MM.1S (cell line): ENCODE results near the gene PLEKHG5.

Source experiments
- DNase-seq: peaks from one replicate; pipeline ENCODE4 v3.0.0-alpha.2; 2015
- H2AFZ ChIP-seq: fragments of 300-600 bp; sonication (generic); 2 replicates; pipeline ENCODE4 v1.6.0; 2016; ENCODE audit warnings: antibody characterized with exemption, low read length
- H3F3A ChIP-seq: fragments of 300-600 bp; sonication (generic); 2 replicates; pipeline ENCODE4 v1.6.1; 2016; ENCODE audit warnings: mild to moderate bottlenecking, antibody characterized with exemption, low read length, moderate library complexity, mixed read lengths; ENCODE audit not compliant: insufficient read depth
- H3K27ac ChIP-seq: fragments of 300-600 bp; sonication (generic); 2 replicates; pipeline ENCODE4 v1.5.1; 2016; ENCODE audit warnings: mild to moderate bottlenecking, low read length
- H3K27me3 ChIP-seq: fragments of 300-600 bp; sonication (generic); replicated peaks from 2 replicates; pipeline ENCODE4 v1.6.0; 2016; ENCODE audit warnings: low read length; ENCODE audit not compliant: insufficient read depth
- H3K36me3 ChIP-seq: fragments of 300-600 bp; sonication (generic); replicated peaks from 2 replicates; pipeline ENCODE4 v1.6.1; 2016; ENCODE audit warnings: mild to moderate bottlenecking, low read length, mixed read lengths; ENCODE audit not compliant: insufficient read depth
- H3K4me1 ChIP-seq: fragments of 300-600 bp; sonication (generic); 2 replicates; pipeline ENCODE4 v1.6.1; 2016; ENCODE audit warnings: low read length, mixed read lengths
- H3K4me2 ChIP-seq: fragments of 300-600 bp; sonication (generic); 2 replicates; pipeline ENCODE4 v1.6.0; 2016; ENCODE audit warnings: low read depth, low read length
- H3K4me3 ChIP-seq: fragments of 300-600 bp; sonication (generic); 2 replicates; pipeline ENCODE4 v1.5.1; 2016; ENCODE audit warnings: low read length, mixed read lengths
- H3K79me2 ChIP-seq: fragments of 300-600 bp; sonication (generic); 2 replicates; pipeline ENCODE4 v1.6.1; 2016; ENCODE audit warnings: mixed run types, low read length, mixed read lengths
- H3K9ac ChIP-seq: fragments of 300-600 bp; sonication (generic); 2 replicates; pipeline ENCODE4 v1.6.1; 2016; ENCODE audit warnings: low read length, mixed read lengths
- H3K9me2 ChIP-seq: fragments of 300-600 bp; sonication (generic); replicated peaks from 2 replicates; pipeline ENCODE4 v1.6.1; 2016; ENCODE audit warnings: mild to moderate bottlenecking, low read length, mixed read lengths; ENCODE audit not compliant: insufficient read depth
- H3K9me3 ChIP-seq: fragments of 300-600 bp; sonication (generic); replicated peaks from 2 replicates; pipeline ENCODE4 v1.6.1; 2016; ENCODE audit warnings: mild to moderate bottlenecking, low read length, mixed read lengths; ENCODE audit not compliant: insufficient read depth
- H4K20me1 ChIP-seq: fragments of 300-600 bp; sonication (generic); 2 replicates; pipeline ENCODE4 v1.6.1; 2016; ENCODE audit warnings: mild to moderate bottlenecking, low read length, moderate library complexity, mixed read lengths; ENCODE audit not compliant: insufficient read depth
- EZH2 ChIP-seq: fragments of 300-600 bp; sonication (generic); optimal IDR thresholded peaks from 2 replicates; pipeline ENCODE3; 2017; ENCODE audit warnings: low read depth, mild to moderate bottlenecking, antibody characterized with exemption, low read length, mixed read lengths
- EZH2phosphoT487 ChIP-seq: fragments of 300-600 bp; sonication (generic); IDR thresholded peaks from 2 replicates; pipeline ENCODE4 v1.6.1; 2018; ENCODE audit warnings: antibody characterized with exemption, low read length
- TF ChIP-seq, protein P1 (sequence below): fragments of 300-600 bp; sonication (generic); IDR thresholded peaks from 2 replicates; pipeline ENCODE4 v1.5.1; 2016; ENCODE audit warnings: antibody characterized with exemption, low read length, mixed read lengths

Gene PLEKHG5

DNA sequence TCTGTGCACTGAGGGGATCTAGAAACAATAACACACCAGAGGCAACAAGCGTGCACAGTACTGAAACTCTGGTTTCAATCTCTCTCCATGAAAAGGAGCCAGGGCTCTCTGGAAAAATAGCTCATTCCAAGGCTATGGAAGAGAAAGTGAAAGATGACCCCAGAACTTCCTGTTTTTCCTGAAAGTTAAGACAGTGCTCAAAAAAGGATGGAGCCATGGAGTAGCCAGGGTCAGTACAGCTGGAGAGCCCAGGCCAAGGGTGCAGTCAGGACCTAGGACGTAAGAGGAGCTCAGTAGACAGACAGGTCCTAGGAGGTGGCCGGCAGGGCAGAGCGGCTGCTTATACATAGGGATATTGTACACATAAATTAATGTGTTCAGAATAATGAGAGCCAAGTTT lies 43.7 kb upstream of the PLEKHG5 start:
- no peaks in the 10 kb centered on the region for H3K9me3 ChIP-seq
- H2AFZ ChIP-seq, result no peak overlapping the region
- no peaks in the 10 kb centered on the region for H3K27me3 ChIP-seq
- no peaks in the 10 kb centered on the region for H3K79me2 ChIP-seq
- no peak for DNase-seq
- H3K4me2 ChIP-seq, result no peak overlapping the region
- no peaks in the 10 kb centered on the region for H3K4me1 ChIP-seq
- H3F3A ChIP-seq, result no peaks in the 10 kb centered on the region
- no peak overlapping the region for H3K27ac ChIP-seq
- no peaks in the 10 kb centered on the region for H3K9me2 ChIP-seq
- H4K20me1 ChIP-seq, result no peaks in the 10 kb centered on the region
- H3K36me3 ChIP-seq, result 0 out of 2 replicates have a peak, but pooled peaks cover 8% of the 10 kb centered on the region
- TF ChIP-seq EZH2, result no peak
- no peak for TF ChIP-seq EZH2phosphoT487
- TF ChIP-seq, protein P1, sequence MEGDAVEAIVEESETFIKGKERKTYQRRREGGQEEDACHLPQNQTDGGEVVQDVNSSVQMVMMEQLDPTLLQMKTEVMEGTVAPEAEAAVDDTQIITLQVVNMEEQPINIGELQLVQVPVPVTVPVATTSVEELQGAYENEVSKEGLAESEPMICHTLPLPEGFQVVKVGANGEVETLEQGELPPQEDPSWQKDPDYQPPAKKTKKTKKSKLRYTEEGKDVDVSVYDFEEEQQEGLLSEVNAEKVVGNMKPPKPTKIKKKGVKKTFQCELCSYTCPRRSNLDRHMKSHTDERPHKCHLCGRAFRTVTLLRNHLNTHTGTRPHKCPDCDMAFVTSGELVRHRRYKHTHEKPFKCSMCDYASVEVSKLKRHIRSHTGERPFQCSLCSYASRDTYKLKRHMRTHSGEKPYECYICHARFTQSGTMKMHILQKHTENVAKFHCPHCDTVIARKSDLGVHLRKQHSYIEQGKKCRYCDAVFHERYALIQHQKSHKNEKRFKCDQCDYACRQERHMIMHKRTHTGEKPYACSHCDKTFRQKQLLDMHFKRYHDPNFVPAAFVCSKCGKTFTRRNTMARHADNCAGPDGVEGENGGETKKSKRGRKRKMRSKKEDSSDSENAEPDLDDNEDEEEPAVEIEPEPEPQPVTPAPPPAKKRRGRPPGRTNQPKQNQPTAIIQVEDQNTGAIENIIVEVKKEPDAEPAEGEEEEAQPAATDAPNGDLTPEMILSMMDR, result no peak
- H3K4me3 ChIP-seq, result no peak overlapping the region
- no peak overlapping the region for H3K9ac ChIP-seq

DNA sequence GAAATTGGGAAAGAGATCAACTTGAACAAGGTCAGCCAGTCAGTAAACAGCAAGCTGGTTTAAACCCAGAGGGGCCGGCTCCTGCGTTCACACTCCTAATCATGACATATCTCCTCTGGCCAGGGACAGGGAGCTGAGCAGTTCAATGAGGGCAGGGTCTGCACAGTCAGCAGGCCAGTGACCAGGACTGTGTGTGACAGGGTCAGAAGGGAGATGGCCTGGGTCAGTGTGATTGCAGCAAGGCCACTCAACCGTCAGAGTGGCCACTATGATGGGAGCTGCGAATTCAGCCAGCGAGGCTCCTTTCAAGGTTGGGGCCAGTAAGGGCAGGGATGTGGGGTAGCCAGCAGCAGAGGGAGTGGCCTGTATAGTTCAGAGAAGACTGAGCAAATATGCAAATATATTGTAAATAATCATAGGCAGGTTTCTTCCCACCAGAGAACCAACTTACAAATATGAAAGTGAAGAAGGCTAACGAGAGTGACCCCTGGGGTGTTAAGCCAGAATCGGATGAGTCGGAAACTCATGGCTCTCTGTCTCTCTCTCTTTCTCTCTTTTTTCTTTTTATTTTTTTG lies 42.9 kb upstream of the PLEKHG5 start:
- Histone ChIP-seq H3F3A (no peaks in the 10 kb centered on the region), H3K9me2 (no peaks in the 10 kb centered on the region), H3K9ac (no peak overlapping the region), H3K9me3 (no peaks in the 10 kb centered on the region), H3K27me3 (no peaks in the 10 kb centered on the region), H4K20me1 (no peaks in the 10 kb centered on the region), H3K4me2 (no peak overlapping the region), H3K4me1 (no peaks in the 10 kb centered on the region), H3K36me3 (0 out of 2 replicates have a peak, but pooled peaks cover 8% of the 10 kb centered on the region), H3K27ac (no peak overlapping the region), H2AFZ (no peak overlapping the region), H3K79me2 (no peaks in the 10 kb centered on the region), H3K4me3 (no peak overlapping the region)
- no peak for DNase-seq
- TF ChIP-seq EZH2phosphoT487, result no peak
- TF ChIP-seq, protein P1, result no peak
- TF ChIP-seq EZH2, result no peak

DNA sequence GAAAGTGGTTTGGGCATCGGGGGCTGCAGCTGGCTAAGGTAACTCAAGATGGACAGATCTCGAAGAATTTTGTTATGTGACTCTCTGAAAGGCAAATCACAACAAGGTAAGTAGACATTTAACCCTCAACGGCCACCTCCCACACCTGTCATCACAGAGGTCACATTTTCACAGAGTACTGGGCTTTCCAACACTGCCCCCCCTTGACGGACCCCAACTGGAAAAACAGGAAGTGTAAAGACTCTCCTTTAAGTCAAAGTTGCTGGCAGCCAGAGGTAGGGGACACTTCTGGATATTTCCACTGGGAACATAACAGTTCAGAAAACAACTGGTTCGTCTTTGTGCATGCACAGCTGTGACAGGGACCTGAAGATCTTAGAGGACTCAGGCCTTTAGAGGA lies 40.5 kb upstream of the PLEKHG5 start:
- Histone ChIP-seq H3K27ac (no peak overlapping the region), H3K27me3 (no peaks in the 10 kb centered on the region), H3F3A (no peaks in the 10 kb centered on the region), H4K20me1 (no peaks in the 10 kb centered on the region), H3K36me3 (0 out of 2 replicates have a peak, but pooled peaks cover 11% of the 10 kb centered on the region), H3K4me2 (no peak overlapping the region), H3K9me3 (no peaks in the 10 kb centered on the region), H3K79me2 (no peaks in the 10 kb centered on the region), H3K4me3 (no peak overlapping the region), H3K4me1 (no peaks in the 10 kb centered on the region), H3K9me2 (no peaks in the 10 kb centered on the region), H2AFZ (no peak overlapping the region), H3K9ac (no peak overlapping the region)
- TF ChIP-seq, protein P1, result no peak
- no peak for TF ChIP-seq EZH2
- TF ChIP-seq EZH2phosphoT487, result no peak
- DNase-seq, result no peak
